ENCODE data around the gene UHRF1.

- TF ChIP-seq, protein P1, sequence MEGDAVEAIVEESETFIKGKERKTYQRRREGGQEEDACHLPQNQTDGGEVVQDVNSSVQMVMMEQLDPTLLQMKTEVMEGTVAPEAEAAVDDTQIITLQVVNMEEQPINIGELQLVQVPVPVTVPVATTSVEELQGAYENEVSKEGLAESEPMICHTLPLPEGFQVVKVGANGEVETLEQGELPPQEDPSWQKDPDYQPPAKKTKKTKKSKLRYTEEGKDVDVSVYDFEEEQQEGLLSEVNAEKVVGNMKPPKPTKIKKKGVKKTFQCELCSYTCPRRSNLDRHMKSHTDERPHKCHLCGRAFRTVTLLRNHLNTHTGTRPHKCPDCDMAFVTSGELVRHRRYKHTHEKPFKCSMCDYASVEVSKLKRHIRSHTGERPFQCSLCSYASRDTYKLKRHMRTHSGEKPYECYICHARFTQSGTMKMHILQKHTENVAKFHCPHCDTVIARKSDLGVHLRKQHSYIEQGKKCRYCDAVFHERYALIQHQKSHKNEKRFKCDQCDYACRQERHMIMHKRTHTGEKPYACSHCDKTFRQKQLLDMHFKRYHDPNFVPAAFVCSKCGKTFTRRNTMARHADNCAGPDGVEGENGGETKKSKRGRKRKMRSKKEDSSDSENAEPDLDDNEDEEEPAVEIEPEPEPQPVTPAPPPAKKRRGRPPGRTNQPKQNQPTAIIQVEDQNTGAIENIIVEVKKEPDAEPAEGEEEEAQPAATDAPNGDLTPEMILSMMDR (IDR thresholded peaks at IDR 0.05), result no peak
- TF ChIP-seq POLR2A (IDR thresholded peaks at IDR 0.05), result no peak
Observed at GRCh38 chr19:4969292-4969771, 60.0 kb downstream of the UHRF1 start.
